AG04450 (cell line): Measurements from ENCODE around the gene MARK1. TPM values are rescaled to one million over a fixed set of nuclear protein-coding genes. Genes with fewer than 3 reads are reported as not detected.

Source experiments
- CTCF ChIA-PET: fragments of 300-600, 350-600 bp; formaldehyde crosslinking; extraction: SDS; loops from one replicate; lab custom pipeline; 2022; ENCODE audit warnings: antibody characterized with exemption, inconsistent platforms; lab: Charles Lee
- POLR2A ChIA-PET: fragments of 350-600 bp; formaldehyde crosslinking; extraction: SDS; loops from one replicate; lab custom pipeline; 2021; ENCODE audit warnings: antibody characterized with exemption, inconsistent platforms; lab: Yijun Ruan, JAX
- DNase-seq: peaks from one replicate; pipeline ENCODE4 v3.0.0-alpha.2; 2011; ENCODE audit warnings: low read depth, low spot score
- H3K27ac ChIP-seq: one replicate; pipeline ENCODE4 v1.5.1; 2012; ENCODE audit warnings: low read depth, low read length, control low read depth
- H3K27me3 ChIP-seq: one replicate; pipeline ENCODE4 v1.6.0; 2012; ENCODE audit warnings: low read length; ENCODE audit not compliant: control insufficient read depth, insufficient read depth
- H3K4me3 ChIP-seq: 2 replicates; pipeline ENCODE4 v1.5.1; 2011; ENCODE audit warnings: mild to moderate bottlenecking, low read depth, low read length, control low read depth
- H3K9me3 ChIP-seq: 2 replicates; pipeline ENCODE4 v1.5.1; 2012; ENCODE audit warnings: low read length; ENCODE audit not compliant: control insufficient read depth, insufficient read depth
- polyA plus RNA-seq: library from polyadenylated mRNA; depleted of rRNA; stranded (reverse); fragments of >200 nt; gene quantifications from 2 replicates; pipeline ENCODE4 v1.2.3, GENCODE V29; 2011
- TF ChIP-seq, protein P1 (sequence below): IDR thresholded peaks from 2 replicates; pipeline ENCODE4 v1.5.1; 2011; ENCODE audit warnings: low read depth, low read length, control low read depth, inconsistent platforms

The MARK1 gene
- polyA plus RNA-seq, 1 experiment = not detected

DNA sequence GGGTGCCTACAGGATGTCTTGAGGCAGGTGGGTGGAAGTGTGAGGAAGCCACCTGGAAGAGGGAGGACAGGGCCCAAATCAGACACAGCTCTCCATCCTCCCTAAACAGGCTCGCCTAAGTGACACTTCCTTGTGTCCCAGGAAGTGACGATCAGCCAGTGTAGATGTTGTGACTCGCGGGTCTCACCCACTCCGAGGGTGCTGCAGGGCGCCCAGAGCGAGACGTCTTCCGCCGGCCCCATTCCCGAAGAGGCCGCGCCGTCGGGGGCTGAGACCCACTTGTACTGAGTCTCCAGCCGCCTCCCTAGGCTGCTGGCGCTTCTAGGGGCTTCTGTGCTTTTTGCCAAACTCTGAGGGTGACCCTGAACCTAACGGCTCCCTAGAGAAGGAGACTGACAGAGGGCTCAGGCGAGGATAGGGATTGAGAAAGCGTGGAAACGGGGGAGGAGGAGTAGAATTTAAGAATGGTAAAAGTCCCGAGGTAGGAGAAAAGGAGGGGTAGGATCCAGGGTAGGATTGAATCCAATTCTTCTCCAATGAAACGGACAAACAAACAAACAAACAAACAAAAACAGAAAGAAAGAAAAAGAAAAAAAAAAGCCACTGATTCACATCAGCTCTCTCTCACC is 543 bp upstream of the MARK1 start:
- CTCF ChIA-PET = no interaction called here
- Histone ChIP-seq H3K4me3 (peak overlapping the region; percentile 42), H3K27ac (no peak overlapping the region), H3K9me3 (no peaks in the 10 kb centered on the region; the same call in 1 of the 2 replicates), H3K27me3 (peaks cover 27% of the 10 kb centered on the region)
- POLR2A ChIA-PET = no interaction called here
- DNase-seq = no peak
- TF ChIP-seq, protein P1, sequence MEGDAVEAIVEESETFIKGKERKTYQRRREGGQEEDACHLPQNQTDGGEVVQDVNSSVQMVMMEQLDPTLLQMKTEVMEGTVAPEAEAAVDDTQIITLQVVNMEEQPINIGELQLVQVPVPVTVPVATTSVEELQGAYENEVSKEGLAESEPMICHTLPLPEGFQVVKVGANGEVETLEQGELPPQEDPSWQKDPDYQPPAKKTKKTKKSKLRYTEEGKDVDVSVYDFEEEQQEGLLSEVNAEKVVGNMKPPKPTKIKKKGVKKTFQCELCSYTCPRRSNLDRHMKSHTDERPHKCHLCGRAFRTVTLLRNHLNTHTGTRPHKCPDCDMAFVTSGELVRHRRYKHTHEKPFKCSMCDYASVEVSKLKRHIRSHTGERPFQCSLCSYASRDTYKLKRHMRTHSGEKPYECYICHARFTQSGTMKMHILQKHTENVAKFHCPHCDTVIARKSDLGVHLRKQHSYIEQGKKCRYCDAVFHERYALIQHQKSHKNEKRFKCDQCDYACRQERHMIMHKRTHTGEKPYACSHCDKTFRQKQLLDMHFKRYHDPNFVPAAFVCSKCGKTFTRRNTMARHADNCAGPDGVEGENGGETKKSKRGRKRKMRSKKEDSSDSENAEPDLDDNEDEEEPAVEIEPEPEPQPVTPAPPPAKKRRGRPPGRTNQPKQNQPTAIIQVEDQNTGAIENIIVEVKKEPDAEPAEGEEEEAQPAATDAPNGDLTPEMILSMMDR = no peak

DNA sequence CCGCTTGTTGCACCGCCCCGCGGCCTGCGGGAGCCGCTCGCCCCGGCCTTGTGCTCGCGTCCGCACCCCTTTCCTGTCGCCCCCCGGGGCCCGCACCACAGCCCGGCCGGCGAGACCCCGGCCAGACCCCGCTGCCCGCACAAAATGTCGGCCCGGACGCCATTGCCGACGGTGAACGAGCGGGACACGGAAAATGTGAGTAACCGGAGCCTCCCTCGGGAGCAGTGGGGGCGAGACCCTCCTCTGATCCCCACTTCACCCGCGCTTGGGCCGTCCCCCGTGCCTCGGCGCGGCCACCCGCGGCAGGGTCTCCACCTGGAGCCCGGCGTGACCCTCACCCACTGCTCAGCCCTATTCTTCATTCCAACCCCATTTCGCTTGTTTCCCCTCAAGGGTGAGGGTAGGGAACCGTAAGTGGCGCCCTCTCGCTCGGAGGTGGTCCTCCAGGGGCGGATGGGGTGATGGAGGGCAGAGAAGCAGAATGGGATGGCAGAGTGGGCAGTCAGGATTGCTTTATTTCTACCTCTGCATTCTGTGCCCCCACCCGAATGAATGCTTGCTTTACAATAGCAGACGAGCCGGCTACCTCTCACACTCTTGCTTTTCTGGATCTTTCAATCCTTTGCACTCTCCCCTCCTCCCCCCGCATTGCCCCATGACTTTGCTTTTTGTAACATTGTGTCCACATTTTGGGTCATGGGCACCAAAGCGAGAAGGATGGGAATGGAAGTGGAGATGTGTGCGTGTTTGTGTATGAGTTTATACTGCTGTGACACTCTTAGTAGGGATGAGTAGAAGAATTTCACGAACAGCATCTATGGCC is 954 bp downstream of the MARK1 start:
- DNase-seq = no peak
- no peaks in the 10 kb centered on the region; the same call in 1 of the 2 replicates for H3K9me3 ChIP-seq
- H3K27ac ChIP-seq = no peak overlapping the region
- H3K27me3 ChIP-seq = peaks cover 30% of the 10 kb centered on the region
- POLR2A ChIA-PET = no interaction called here
- CTCF ChIA-PET = no interaction called here
- TF ChIP-seq, protein P1 = no peak
- H3K4me3 ChIP-seq = peak overlapping the region; percentile 57

DNA sequence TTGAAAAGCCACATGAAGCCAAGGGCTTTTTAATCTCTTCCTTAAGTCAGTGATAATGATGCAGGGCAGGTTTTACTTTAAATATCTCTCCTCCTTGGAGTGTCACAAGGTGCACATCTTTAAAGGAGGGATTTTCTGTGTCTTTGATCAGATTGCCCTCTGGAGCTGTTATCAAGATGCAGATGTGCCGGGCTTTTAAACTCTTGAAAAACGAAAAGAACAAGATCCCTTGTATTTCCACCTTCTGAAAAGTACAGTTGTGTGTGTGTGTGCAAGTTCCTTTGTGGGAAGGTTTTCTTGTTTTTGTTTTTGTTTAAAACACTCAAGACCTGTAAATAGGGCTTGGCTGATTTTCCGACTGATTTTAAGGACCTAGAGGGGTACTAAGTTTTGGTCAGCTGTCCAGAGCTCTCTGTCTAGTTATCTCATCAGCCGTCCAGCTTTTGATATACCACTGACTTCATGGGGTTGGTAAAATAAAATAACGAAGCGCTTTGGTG is 1.6 kb downstream of the MARK1 start:
- no peak overlapping the region for H3K27ac ChIP-seq
- ChIA-PET CTCF (interaction anchor here (0.5 to 0.6 kb wide), 2 partner anchors 233 to 329 kb away, joined by 3 to 4 read pairs; no protein-coding TSS in a partner anchor), POLR2A (no interaction called here)
- DNase-seq = no peak
- TF ChIP-seq, protein P1 = no peak
- H3K4me3 ChIP-seq = no peak overlapping the region
- H3K9me3 ChIP-seq = no peaks in the 10 kb centered on the region; the same call in 1 of the 2 replicates
- peaks cover 30% of the 10 kb centered on the region for H3K27me3 ChIP-seq

DNA sequence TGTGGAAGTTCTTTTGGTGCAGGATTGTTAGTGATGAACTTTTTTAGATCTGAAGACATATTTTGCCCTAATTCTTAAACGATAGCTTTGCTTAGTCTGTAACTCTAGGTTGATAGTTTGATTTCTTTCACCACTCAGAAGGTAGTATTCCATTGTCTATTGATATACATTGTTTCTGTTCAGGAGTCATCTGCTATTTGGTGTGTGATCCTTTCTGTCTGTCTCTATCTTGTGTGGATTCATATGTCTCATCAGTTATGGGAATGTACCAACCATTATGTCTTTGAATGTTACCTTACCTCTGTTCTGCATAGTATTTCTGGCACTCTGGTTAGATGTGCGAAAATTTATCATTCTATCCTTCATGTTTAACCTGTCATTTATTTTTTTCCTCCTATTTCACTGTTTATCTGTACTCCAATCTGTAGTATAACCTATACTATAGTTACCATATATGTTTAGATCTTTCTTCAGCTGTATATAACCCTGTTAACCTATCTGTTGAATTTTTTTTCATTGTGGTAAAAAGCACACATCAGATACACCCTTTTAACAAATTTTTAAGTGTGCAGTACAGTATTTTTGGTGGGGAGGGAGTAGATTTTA is 5.7 kb downstream of the MARK1 start:
- no peak for DNase-seq
- POLR2A ChIA-PET = no interaction called here
- Histone ChIP-seq H3K27ac (no peak overlapping the region), H3K27me3 (peaks cover 17% of the 10 kb centered on the region), H3K9me3 (no peaks in the 10 kb centered on the region; the same call in 1 of the 2 replicates), H3K4me3 (no peak overlapping the region)
- TF ChIP-seq, protein P1 = no peak
- CTCF ChIA-PET = no interaction called here

DNA sequence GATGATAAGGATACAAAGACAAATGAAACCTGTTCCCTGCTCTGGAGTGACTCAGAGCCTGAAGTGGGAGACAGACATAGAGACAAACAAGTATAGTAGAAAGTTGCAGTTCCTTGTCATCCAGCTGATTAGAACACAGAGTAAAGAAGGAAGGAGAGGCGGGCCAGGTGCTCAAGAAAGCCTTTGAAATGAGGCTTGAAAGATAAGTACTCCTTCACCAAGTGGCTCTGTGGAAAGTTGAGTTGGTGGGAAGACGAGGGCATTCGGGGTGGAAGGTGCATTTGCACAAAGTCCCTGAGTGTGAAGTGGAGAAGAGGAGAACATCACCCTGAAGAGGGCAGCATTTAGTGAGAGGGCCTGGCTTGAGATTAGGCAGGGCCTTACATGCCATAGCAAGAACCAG is 17.0 kb downstream of the MARK1 start:
- ChIA-PET POLR2A (no interaction called here), CTCF (no interaction called here)

More for the DNA sequence above, 17.0 kb downstream of the MARK1 start:
- Histone ChIP-seq H3K4me3 (no peak overlapping the region), H3K27ac (no peak overlapping the region), H3K9me3 (no peaks in the 10 kb centered on the region), H3K27me3 (no peaks in the 10 kb centered on the region)
- no peak for DNase-seq
- TF ChIP-seq, protein P1 = peak; percentile 20; the same call in 1 of the 2 replicates
